WTC11 (cell line): Measurements from ENCODE around the gene ACO1. TPM values are rescaled to one million over a fixed set of nuclear protein-coding genes. Genes with fewer than 3 reads are reported as not detected.

ENCODE experiments used
- ATAC-seq: fragments of 200-7000 bp; cut with Tn5 transposase; 2 replicates; pipeline ENCODE4 v1.10.0; 2021; ENCODE audit warnings: mild to moderate bottlenecking, moderate library complexity
- CTCF ChIA-PET: fragments of 300-600 bp; sonication (Branson Sonifier 250); formaldehyde crosslinking; loops from one replicate; lab custom pipeline; 2021; ENCODE audit warnings: antibody characterized with exemption; lab: Charles Lee
- POLR2A ChIA-PET: fragments of 350-600 bp; sonication (Branson Sonifier 250); formaldehyde crosslinking; loops from one replicate; lab custom pipeline; 2021; ENCODE audit warnings: antibody characterized with exemption; lab: Charles Lee
- DNase-seq: peaks from one replicate; pipeline ENCODE4 v3.0.0; 2021; ENCODE audit warnings: low spot score
- H3K27ac Mint-ChIP-seq: 2 replicates; pipeline ENCODE4 v1.8.0; 2021; ENCODE audit warnings: mixed read lengths
- H3K27me3 Mint-ChIP-seq: 2 replicates; pipeline ENCODE4 v1.8.0; 2021; ENCODE audit warnings: low read depth, mild to moderate bottlenecking, moderate library complexity, mixed read lengths
- H3K36me3 Mint-ChIP-seq: 2 replicates; pipeline ENCODE4 v1.8.0; 2021; ENCODE audit warnings: mixed read lengths
- H3K4me1 Mint-ChIP-seq: 2 replicates; pipeline ENCODE4 v1.8.0; 2022; ENCODE audit warnings: mixed read lengths
- H3K4me3 Mint-ChIP-seq: 2 replicates; pipeline ENCODE4 v1.8.0; 2021; ENCODE audit warnings: mild to moderate bottlenecking, moderate library complexity, mixed read lengths
- H3K9me3 Mint-ChIP-seq: 2 replicates; pipeline ENCODE4 v1.8.0; 2021; ENCODE audit warnings: mixed read lengths
- CBFB ChIP-seq: sonication (generic); formaldehyde crosslinking; IDR thresholded peaks from 2 replicates; pipeline ENCODE4 v1.8.1; 2022; ENCODE audit warnings: mild to moderate bottlenecking, low read depth, missing genetic modification reagents
- CREB1 ChIP-seq: sonication (generic); formaldehyde crosslinking; IDR thresholded peaks from 2 replicates; pipeline ENCODE4 v1.8.0; 2023; ENCODE audit warnings: mild to moderate bottlenecking, missing genetic modification reagents
- CREM ChIP-seq: sonication (generic); formaldehyde crosslinking; IDR thresholded peaks from 2 replicates; pipeline ENCODE4 v1.8.1; 2022; ENCODE audit warnings: mild to moderate bottlenecking, missing genetic modification reagents, moderate library complexity
- HMGA2 ChIP-seq: fragments of 250-450 bp; sonication (Bioruptor Pico); IDR thresholded peaks from 2 replicates; pipeline ENCODE4 v1.4.0; 2021; ENCODE audit warnings: mild to moderate bottlenecking, moderate library complexity
- KAT7 ChIP-seq: sonication (generic); formaldehyde crosslinking; IDR thresholded peaks from 2 replicates; pipeline ENCODE4 v1.8.1; 2023; ENCODE audit warnings: missing genetic modification reagents, mild to moderate bottlenecking, borderline replicate concordance
- MXD4 ChIP-seq: fragments of 250-450 bp; sonication (Bioruptor Pico); IDR thresholded peaks from 2 replicates; pipeline ENCODE4 v1.8.0; 2021; ENCODE audit warnings: mild to moderate bottlenecking, moderate library complexity, borderline replicate concordance
- MYBL2 ChIP-seq: sonication (generic); formaldehyde crosslinking; IDR thresholded peaks from 2 replicates; pipeline ENCODE4 v1.8.1; 2023; ENCODE audit warnings: mild to moderate bottlenecking, moderate library complexity, missing genetic modification reagents
- NFATC4 ChIP-seq: fragments of 250-450 bp; sonication (Bioruptor Pico); IDR thresholded peaks from 2 replicates; pipeline ENCODE4 v1.9.0; 2021; ENCODE audit warnings: mild to moderate bottlenecking
- NR1H2 ChIP-seq: sonication (generic); formaldehyde crosslinking; IDR thresholded peaks from 2 replicates; pipeline ENCODE4 v1.9.0; 2021; ENCODE audit warnings: mild to moderate bottlenecking, moderate library complexity, missing genetic modification reagents
- RELA ChIP-seq: sonication (generic); formaldehyde crosslinking; IDR thresholded peaks from 2 replicates; pipeline ENCODE4 v1.8.1; 2022; ENCODE audit warnings: missing genetic modification reagents, mild to moderate bottlenecking, borderline replicate concordance
- TEAD4 ChIP-seq: sonication (generic); formaldehyde crosslinking; IDR thresholded peaks from 2 replicates; pipeline ENCODE4 v1.8.0; 2022; ENCODE audit warnings: mild to moderate bottlenecking, missing genetic modification reagents
- TP53 ChIP-seq: sonication (generic); formaldehyde crosslinking; IDR thresholded peaks from 2 replicates; pipeline ENCODE4 v1.8.1; 2023; ENCODE audit warnings: mild to moderate bottlenecking, missing genetic modification reagents
- ZNF138 ChIP-seq: sonication (generic); formaldehyde crosslinking; conservative IDR thresholded peaks from 2 replicates; pipeline ENCODE4 v1.8.1; 2022; ENCODE audit warnings: mild to moderate bottlenecking, moderate library complexity, missing genetic modification reagents
- ZNF219 ChIP-seq: sonication (generic); formaldehyde crosslinking; IDR thresholded peaks from 2 replicates; pipeline ENCODE4 v1.8.0; 2023; ENCODE audit warnings: missing genetic modification reagents, mild to moderate bottlenecking, borderline replicate concordance
- ZNF671 ChIP-seq: fragments of 250-450 bp; sonication (Bioruptor Pico); IDR thresholded peaks from 2 replicates; pipeline ENCODE4 v1.8.0; 2021; ENCODE audit warnings: mild to moderate bottlenecking
- total RNA-seq: library from RNA; stranded (reverse); gene quantifications from 3 replicates; pipeline ENCODE4 v1.2.3, GENCODE V29; 2021
- TF ChIP-seq, protein P1 (sequence below): sonication (generic); formaldehyde crosslinking; IDR thresholded peaks from 2 replicates; pipeline ENCODE4 v1.8.0; 2022; ENCODE audit warnings: missing genetic modification reagents
- TF ChIP-seq, protein P2 (sequence below): sonication (generic); formaldehyde crosslinking; IDR thresholded peaks from 2 replicates; pipeline ENCODE4 v1.8.0; 2023; ENCODE audit warnings: mild to moderate bottlenecking, missing genetic modification reagents
- TF ChIP-seq, protein P3 (sequence below): fragments of 250-450 bp; sonication (Bioruptor Pico); IDR thresholded peaks from 2 replicates; pipeline ENCODE4 v1.9.0; 2021; ENCODE audit warnings: moderate library complexity, mild to moderate bottlenecking, inconsistent platforms, borderline replicate concordance
- TF ChIP-seq, protein P4 (sequence below): sonication (generic); formaldehyde crosslinking; IDR thresholded peaks from 2 replicates; pipeline ENCODE4 v1.8.1; 2023; ENCODE audit warnings: mild to moderate bottlenecking, moderate library complexity, missing genetic modification reagents
- TF ChIP-seq, protein P5 (sequence below): sonication (generic); formaldehyde crosslinking; IDR thresholded peaks from 2 replicates; pipeline ENCODE4 v1.8.0; 2022; ENCODE audit warnings: mild to moderate bottlenecking, missing genetic modification reagents
- TF ChIP-seq, protein P6 (sequence below): sonication (generic); formaldehyde crosslinking; IDR thresholded peaks from 2 replicates; pipeline ENCODE4 v1.8.1; 2023; ENCODE audit warnings: mild to moderate bottlenecking, missing genetic modification reagents, moderate library complexity
- TF ChIP-seq, protein P7 (sequence below): fragments of 250-450 bp; sonication (Bioruptor Pico); conservative IDR thresholded peaks from 2 replicates; pipeline ENCODE4 v1.9.0; 2021; ENCODE audit warnings: mild to moderate bottlenecking

ACO1 gene
- total RNA-seq, 1 experiment from 2014 or later, result 40.2 TPM

DNA sequence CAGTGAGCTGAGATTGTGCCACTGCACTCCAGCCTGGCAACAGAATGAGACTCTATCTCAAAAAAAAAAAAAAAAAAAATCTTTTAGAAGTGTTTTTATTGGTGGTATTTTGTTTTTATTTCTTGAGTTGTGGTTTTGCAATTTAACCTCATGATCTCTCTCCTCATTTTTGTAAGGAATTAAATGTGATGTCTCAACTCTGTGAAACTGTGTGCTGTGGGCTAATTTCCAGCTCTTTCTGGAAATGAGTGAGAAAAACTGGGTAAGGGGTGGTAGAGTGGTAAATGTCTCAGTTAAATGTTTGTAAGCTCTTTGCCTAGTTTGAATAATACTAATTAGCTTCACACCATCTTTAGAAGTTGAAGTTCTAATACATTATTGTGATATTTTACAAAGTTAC, 29.0 kb downstream of the ACO1 start (continued):
- TF ChIP-seq, protein P1, sequence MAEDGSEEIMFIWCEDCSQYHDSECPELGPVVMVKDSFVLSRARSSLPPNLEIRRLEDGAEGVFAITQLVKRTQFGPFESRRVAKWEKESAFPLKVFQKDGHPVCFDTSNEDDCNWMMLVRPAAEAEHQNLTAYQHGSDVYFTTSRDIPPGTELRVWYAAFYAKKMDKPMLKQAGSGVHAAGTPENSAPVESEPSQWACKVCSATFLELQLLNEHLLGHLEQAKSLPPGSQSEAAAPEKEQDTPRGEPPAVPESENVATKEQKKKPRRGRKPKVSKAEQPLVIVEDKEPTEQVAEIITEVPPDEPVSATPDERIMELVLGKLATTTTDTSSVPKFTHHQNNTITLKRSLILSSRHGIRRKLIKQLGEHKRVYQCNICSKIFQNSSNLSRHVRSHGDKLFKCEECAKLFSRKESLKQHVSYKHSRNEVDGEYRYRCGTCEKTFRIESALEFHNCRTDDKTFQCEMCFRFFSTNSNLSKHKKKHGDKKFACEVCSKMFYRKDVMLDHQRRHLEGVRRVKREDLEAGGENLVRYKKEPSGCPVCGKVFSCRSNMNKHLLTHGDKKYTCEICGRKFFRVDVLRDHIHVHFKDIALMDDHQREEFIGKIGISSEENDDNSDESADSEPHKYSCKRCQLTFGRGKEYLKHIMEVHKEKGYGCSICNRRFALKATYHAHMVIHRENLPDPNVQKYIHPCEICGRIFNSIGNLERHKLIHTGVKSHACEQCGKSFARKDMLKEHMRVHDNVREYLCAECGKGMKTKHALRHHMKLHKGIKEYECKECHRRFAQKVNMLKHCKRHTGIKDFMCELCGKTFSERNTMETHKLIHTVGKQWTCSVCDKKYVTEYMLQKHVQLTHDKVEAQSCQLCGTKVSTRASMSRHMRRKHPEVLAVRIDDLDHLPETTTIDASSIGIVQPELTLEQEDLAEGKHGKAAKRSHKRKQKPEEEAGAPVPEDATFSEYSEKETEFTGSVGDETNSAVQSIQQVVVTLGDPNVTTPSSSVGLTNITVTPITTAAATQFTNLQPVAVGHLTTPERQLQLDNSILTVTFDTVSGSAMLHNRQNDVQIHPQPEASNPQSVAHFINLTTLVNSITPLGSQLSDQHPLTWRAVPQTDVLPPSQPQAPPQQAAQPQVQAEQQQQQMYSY (CRISPR knock-in tag), result no peak
- TF ChIP-seq, protein P2, sequence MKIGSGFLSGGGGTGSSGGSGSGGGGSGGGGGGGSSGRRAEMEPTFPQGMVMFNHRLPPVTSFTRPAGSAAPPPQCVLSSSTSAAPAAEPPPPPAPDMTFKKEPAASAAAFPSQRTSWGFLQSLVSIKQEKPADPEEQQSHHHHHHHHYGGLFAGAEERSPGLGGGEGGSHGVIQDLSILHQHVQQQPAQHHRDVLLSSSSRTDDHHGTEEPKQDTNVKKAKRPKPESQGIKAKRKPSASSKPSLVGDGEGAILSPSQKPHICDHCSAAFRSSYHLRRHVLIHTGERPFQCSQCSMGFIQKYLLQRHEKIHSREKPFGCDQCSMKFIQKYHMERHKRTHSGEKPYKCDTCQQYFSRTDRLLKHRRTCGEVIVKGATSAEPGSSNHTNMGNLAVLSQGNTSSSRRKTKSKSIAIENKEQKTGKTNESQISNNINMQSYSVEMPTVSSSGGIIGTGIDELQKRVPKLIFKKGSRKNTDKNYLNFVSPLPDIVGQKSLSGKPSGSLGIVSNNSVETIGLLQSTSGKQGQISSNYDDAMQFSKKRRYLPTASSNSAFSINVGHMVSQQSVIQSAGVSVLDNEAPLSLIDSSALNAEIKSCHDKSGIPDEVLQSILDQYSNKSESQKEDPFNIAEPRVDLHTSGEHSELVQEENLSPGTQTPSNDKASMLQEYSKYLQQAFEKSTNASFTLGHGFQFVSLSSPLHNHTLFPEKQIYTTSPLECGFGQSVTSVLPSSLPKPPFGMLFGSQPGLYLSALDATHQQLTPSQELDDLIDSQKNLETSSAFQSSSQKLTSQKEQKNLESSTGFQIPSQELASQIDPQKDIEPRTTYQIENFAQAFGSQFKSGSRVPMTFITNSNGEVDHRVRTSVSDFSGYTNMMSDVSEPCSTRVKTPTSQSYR (CRISPR knock-in tag), result no peak
- TF ChIP-seq TP53 (CRISPR knock-in tag), result no peak
- TF ChIP-seq, protein P3, sequence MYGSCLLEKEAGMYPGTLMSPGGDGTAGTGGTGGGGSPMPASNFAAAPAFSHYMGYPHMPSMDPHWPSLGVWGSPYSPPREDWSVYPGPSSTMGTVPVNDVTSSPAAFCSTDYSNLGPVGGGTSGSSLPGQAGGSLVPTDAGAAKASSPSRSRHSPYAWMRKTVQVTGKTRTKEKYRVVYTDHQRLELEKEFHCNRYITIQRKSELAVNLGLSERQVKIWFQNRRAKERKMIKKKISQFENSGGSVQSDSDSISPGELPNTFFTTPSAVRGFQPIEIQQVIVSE (CRISPR knock-in tag), result no peak
- TF ChIP-seq, protein P4, sequence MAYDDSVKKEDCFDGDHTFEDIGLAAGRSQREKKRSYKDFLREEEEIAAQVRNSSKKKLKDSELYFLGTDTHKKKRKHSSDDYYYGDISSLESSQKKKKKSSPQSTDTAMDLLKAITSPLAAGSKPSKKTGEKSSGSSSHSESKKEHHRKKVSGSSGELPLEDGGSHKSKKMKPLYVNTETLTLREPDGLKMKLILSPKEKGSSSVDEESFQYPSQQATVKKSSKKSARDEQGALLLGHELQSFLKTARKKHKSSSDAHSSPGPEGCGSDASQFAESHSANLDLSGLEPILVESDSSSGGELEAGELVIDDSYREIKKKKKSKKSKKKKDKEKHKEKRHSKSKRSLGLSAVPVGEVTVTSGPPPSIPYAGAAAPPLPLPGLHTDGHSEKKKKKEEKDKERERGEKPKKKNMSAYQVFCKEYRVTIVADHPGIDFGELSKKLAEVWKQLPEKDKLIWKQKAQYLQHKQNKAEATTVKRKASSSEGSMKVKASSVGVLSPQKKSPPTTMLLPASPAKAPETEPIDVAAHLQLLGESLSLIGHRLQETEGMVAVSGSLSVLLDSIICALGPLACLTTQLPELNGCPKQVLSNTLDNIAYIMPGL (CRISPR knock-in tag), result no peak
- no peak for TF ChIP-seq MXD4 (CRISPR knock-in tag)
- TF ChIP-seq RELA (CRISPR knock-in tag), result no peak
- TF ChIP-seq, protein P5, sequence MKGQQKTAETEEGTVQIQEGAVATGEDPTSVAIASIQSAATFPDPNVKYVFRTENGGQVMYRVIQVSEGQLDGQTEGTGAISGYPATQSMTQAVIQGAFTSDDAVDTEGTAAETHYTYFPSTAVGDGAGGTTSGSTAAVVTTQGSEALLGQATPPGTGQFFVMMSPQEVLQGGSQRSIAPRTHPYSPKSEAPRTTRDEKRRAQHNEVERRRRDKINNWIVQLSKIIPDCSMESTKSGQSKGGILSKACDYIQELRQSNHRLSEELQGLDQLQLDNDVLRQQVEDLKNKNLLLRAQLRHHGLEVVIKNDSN, result no peak
- TF ChIP-seq CREM (CRISPR knock-in tag), result no peak

DNA sequence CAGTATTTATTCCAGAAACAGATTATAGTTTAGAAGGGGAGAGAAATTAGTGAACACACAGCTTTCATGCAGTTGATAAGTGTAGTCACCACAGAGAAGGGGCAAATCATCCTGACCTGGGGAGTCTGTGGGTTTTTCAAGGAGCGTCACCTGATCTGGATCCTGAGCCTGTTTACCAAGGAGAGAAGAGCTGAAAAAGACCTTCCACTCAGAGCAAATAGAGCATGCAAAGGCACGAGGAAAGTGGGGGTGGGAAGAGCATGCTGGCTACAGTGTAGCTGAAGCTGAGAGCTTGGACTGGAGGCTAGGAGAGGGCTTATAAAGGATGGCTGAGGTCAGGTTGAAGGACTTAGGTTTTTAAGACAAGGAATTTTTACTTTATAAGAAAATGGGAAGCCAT, 30.4 kb downstream of the ACO1 start:
- CTCF ChIA-PET, result no interaction called here
- H3K9me3 Mint-ChIP-seq, result no peaks in the 10 kb centered on the region
- H3K36me3 Mint-ChIP-seq, result peaks cover 29% of the 10 kb centered on the region
- TF ChIP-seq ZNF138 (CRISPR knock-in tag), result no peak
- no peak for TF ChIP-seq CREB1 (CRISPR knock-in tag)
- no peak for TF ChIP-seq CBFB (CRISPR knock-in tag)
- no peak for TF ChIP-seq NR1H2 (CRISPR knock-in tag)
- no peak for TF ChIP-seq MYBL2 (CRISPR knock-in tag)
- TF ChIP-seq, protein P6, sequence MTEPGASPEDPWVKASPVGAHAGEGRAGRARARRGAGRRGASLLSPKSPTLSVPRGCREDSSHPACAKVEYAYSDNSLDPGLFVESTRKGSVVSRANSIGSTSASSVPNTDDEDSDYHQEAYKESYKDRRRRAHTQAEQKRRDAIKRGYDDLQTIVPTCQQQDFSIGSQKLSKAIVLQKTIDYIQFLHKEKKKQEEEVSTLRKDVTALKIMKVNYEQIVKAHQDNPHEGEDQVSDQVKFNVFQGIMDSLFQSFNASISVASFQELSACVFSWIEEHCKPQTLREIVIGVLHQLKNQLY (CRISPR knock-in tag), result no peak
- TF ChIP-seq TEAD4 (CRISPR knock-in tag), result no peak
- no peak for TF ChIP-seq HMGA2
- no peak for TF ChIP-seq ZNF219 (CRISPR knock-in tag)
- no peak for TF ChIP-seq NFATC4 (CRISPR knock-in tag)
- no peak for TF ChIP-seq ZNF671 (CRISPR knock-in tag)
- TF ChIP-seq, protein P7, sequence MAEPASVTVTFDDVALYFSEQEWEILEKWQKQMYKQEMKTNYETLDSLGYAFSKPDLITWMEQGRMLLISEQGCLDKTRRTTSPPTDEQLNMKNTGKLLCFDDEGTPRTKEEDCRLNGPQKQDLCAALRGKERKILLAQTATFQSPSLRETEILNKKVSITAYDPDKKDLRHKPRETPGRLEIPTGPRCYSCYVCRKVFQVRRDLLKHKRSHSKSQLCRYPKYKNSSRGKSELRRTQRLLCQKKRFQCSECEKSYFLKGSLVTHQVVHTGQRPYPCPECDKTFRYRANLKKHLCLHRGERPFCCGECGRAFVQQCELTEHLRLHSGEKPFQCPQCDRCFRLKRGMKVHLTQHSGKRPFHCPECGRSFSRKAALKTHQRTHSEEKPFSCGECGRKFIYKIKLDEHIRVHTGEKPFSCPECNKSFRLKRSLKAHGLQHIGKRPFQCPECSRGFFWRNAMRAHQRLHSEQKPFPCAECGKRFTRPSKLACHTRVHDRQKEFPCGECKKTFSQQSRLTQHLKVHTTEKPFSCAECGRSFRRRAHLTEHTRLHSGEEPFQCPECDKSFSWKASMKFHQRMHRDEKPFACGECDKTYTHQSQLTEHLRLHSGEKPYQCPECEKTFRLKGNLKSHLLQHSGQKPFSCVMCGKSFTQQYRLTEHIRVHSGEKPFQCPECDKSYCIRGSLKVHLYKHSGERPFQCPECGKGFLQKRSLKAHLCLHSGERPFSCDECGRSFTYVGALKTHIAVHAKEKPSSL (CRISPR knock-in tag), result no peak
- TF ChIP-seq KAT7, result no peak
- TF ChIP-seq, all 79 proteins: peak for 0
- ATAC-seq, result no peak
- no peak overlapping the region for H3K27ac Mint-ChIP-seq
- H3K4me3 Mint-ChIP-seq, result no peak overlapping the region
- H3K27me3 Mint-ChIP-seq, result no peaks in the 10 kb centered on the region
- POLR2A ChIA-PET, result no interaction called here
- DNase-seq, result no peak
- no peaks in the 10 kb centered on the region for H3K4me1 Mint-ChIP-seq
